ENCODE measurements around the gene SLC16A5.
A peak's percentile ranks its signal among the peaks of the same experiment; 100 is the strongest.

Gene SLC16A5

DNA sequence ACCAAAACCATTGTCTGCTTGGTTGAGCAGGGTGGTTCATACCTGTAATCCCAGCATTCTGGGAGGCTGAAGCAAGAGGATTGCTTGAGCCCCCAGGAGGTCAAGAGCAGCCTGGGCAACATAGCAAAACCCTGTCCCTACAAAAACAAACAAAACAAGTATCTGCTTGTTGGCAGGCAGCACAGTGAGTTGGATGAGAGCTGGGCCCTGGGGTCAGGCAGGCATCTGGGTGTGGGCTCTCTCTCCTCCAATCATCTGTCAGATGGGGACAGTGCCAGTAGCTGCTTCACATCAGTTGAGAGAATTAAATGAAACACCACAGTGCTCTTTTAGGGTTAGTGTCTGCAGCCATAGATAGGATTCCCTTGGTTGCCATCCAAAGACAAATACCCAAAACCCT lies 27.8 kb downstream of the SLC16A5 start:
- H2AFZ ChIP-seq (ENCODE audit: low read depth, low read length) = no peak overlapping the region
- H3K4me2 ChIP-seq (ENCODE audit: insufficient read depth, low read length) = no peak overlapping the region
- H4K20me1 ChIP-seq (ENCODE audit: insufficient read depth, low read length) = no peaks in the 10 kb centered on the region
- peaks cover 32% of the 10 kb centered on the region for H3K79me2 ChIP-seq (ENCODE audit: insufficient read depth, low read length)
- H3K4me1 ChIP-seq (ENCODE audit: insufficient read depth, low read length) = peaks cover 34% of the 10 kb centered on the region
- no peaks in the 10 kb centered on the region for H3K27me3 ChIP-seq (ENCODE audit: insufficient read depth, low read length, poor library complexity)
- no peak for TF ChIP-seq CTCF (IDR thresholded peaks at IDR 0.05; ENCODE audit: borderline replicate concordance, extremely low read depth, low read length, poor library complexity, severe bottlenecking)
- no peak for TF ChIP-seq EZH2 (IDR thresholded peaks at IDR 0.05; ENCODE audit: borderline replicate concordance, low read depth, low read length, severe bottlenecking)
- H3K36me3 ChIP-seq (ENCODE audit: insufficient read depth, low read length) = peaks cover 21% of the 10 kb centered on the region
- H3K9ac ChIP-seq (ENCODE audit: low read depth, low read length) = no peak overlapping the region
- no peaks in the 10 kb centered on the region for H3K9me3 ChIP-seq (ENCODE audit: insufficient read depth, low read length, severe bottlenecking)
- ATAC-seq (ENCODE audit: insufficient read depth, low read depth) (no peak), DNase-seq (no peak)
- H3K4me3 ChIP-seq (ENCODE audit: low read depth in 1 of 2, low read length in 2 of 2) = no peak overlapping the region
- H3K27ac ChIP-seq (ENCODE audit: low read length) = no peak overlapping the region

- H2AFZ ChIP-seq (ENCODE audit: low read depth, low read length) = no peak overlapping the region
- no peaks in the 10 kb centered on the region for H3K9me3 ChIP-seq (ENCODE audit: insufficient read depth, low read length, severe bottlenecking)
- H3K4me2 ChIP-seq (ENCODE audit: insufficient read depth, low read length) = no peak overlapping the region
- no peak for TF ChIP-seq EZH2 (IDR thresholded peaks at IDR 0.05; ENCODE audit: borderline replicate concordance, low read depth, low read length, severe bottlenecking)
- H3K9ac ChIP-seq (ENCODE audit: low read depth, low read length) = no peak overlapping the region
- peaks cover 21% of the 10 kb centered on the region for H3K79me2 ChIP-seq (ENCODE audit: insufficient read depth, low read length)
- H3K4me1 ChIP-seq (ENCODE audit: insufficient read depth, low read length) = peaks cover 23% of the 10 kb centered on the region
- DNase-seq (no peak), ATAC-seq (ENCODE audit: insufficient read depth, low read depth) (no peak)
- H3K4me3 ChIP-seq (ENCODE audit: low read depth in 1 of 2, low read length in 2 of 2) = no peak overlapping the region
- H3K36me3 ChIP-seq (ENCODE audit: insufficient read depth, low read length) = peaks cover 21% of the 10 kb centered on the region
- H4K20me1 ChIP-seq (ENCODE audit: insufficient read depth, low read length) = no peaks in the 10 kb centered on the region
- no peak overlapping the region for H3K27ac ChIP-seq (ENCODE audit: low read length)
- no peaks in the 10 kb centered on the region for H3K27me3 ChIP-seq (ENCODE audit: insufficient read depth, low read length, poor library complexity)
Measured at GRCh38 chr17:75116737-75117136, 29.0 kb downstream of the SLC16A5 start.

- H3K9me3 ChIP-seq (ENCODE audit: insufficient read depth, low read length, severe bottlenecking) = no peaks in the 10 kb centered on the region
- H2AFZ ChIP-seq (ENCODE audit: low read depth, low read length) = no peak overlapping the region
- no peaks in the 10 kb centered on the region for H3K27me3 ChIP-seq (ENCODE audit: insufficient read depth, low read length, poor library complexity)
- H3K36me3 ChIP-seq (ENCODE audit: insufficient read depth, low read length) = peaks cover 21% of the 10 kb centered on the region
- peaks cover 17% of the 10 kb centered on the region for H3K4me1 ChIP-seq (ENCODE audit: insufficient read depth, low read length)
- no peaks in the 10 kb centered on the region for H4K20me1 ChIP-seq (ENCODE audit: insufficient read depth, low read length)
- H3K9ac ChIP-seq (ENCODE audit: low read depth, low read length) = no peak overlapping the region
- peaks cover 18% of the 10 kb centered on the region for H3K79me2 ChIP-seq (ENCODE audit: insufficient read depth, low read length)
- no peak overlapping the region for H3K4me3 ChIP-seq (ENCODE audit: low read depth in 1 of 2, low read length in 2 of 2)
- no peak overlapping the region for H3K27ac ChIP-seq (ENCODE audit: low read length)
- no peak overlapping the region for H3K4me2 ChIP-seq (ENCODE audit: insufficient read depth, low read length)
- no peak for DNase-seq
- TF ChIP-seq EZH2 (IDR thresholded peaks at IDR 0.05; ENCODE audit: borderline replicate concordance, low read depth, low read length, severe bottlenecking) (no peak), CTCF (IDR thresholded peaks at IDR 0.05; ENCODE audit: borderline replicate concordance, extremely low read depth, low read length, poor library complexity, severe bottlenecking) (no peak)
- ATAC-seq (ENCODE audit: insufficient read depth, low read depth) = no peak
Measured at GRCh38 chr17:75118307-75118706, 30.6 kb downstream of the SLC16A5 start.

DNA sequence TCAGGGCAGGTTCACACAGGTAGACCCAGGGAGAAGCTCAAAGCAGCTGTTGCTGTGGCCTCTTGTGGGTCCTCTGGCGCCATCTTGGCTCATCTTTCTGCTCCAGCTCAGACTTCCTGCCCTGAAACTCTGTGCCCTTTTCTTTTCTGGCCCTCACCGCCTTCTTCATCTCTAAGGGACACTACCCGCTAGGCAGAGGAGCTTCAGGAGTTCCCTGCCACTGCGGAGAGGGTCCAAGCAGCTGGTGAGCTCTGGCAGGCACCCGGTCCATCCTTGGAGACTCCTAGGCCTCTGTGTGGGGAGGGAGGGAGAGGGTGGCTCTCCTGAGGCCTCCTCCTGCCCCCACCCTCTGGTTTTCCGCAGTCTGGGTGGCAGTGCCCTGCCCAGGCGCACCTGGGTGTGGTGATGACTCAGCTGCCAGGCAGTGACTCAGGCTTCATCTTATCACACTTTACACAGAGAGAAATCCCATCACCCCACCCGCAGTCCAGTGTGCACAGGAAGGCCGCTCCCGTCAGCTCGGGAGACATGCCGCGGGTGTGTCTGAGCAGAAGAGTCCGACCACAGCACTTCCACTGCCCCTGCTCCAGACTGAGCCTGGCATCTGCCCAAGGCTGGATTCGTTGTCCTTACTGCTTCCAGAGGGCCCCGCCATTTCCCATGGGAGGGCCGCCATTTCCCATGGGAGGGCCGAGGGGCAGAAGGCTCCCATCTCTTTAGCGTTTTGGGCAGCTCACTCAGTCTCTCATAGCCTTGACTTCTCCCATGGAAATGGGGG lies 36.5 kb downstream of the SLC16A5 start:
- Histone ChIP-seq H3K36me3 (ENCODE audit: insufficient read depth, low read length) (peaks cover 24% of the 10 kb centered on the region), H3K9me3 (ENCODE audit: insufficient read depth, low read length, severe bottlenecking) (no peaks in the 10 kb centered on the region), H3K79me2 (ENCODE audit: insufficient read depth, low read length) (peaks cover 4% of the 10 kb centered on the region; the same call in 1 of the 2 replicates), H3K27ac (ENCODE audit: low read length) (no peak overlapping the region), H3K27me3 (ENCODE audit: insufficient read depth, low read length, poor library complexity) (no peaks in the 10 kb centered on the region), H3K4me2 (ENCODE audit: insufficient read depth, low read length) (no peak overlapping the region), H2AFZ (ENCODE audit: low read depth, low read length) (no peak overlapping the region), H3K4me3 (ENCODE audit: low read depth in 1 of 2, low read length in 2 of 2) (no peak overlapping the region), H3K4me1 (ENCODE audit: insufficient read depth, low read length) (no peaks in the 10 kb centered on the region), H3K9ac (ENCODE audit: low read depth, low read length) (no peak overlapping the region), H4K20me1 (ENCODE audit: insufficient read depth, low read length) (peaks cover 3% of the 10 kb centered on the region)
- ATAC-seq (ENCODE audit: insufficient read depth, low read depth) = 0 out of 3 replicates have a peak, but pooled peaks have one; percentile 20
- TF ChIP-seq EZH2 (IDR thresholded peaks at IDR 0.05; ENCODE audit: borderline replicate concordance, low read depth, low read length, severe bottlenecking) = no peak
- TF ChIP-seq CTCF (IDR thresholded peaks at IDR 0.05; ENCODE audit: borderline replicate concordance, extremely low read depth, low read length, poor library complexity, severe bottlenecking) = no peak
- no peak for DNase-seq

Measured in DND-41 (cell line).